ENCODE results near the gene FNTB. TPM values are rescaled to one million over a fixed set of nuclear protein-coding genes. Genes with fewer than 3 reads are reported as not detected.

FNTB gene
- total RNA-seq, 1 experiment from 2014 or later = 26.7 TPM

- no peak for TF ChIP-seq EZH2phosphoT487 (IDR thresholded peaks at IDR 0.05; ENCODE audit: borderline replicate concordance)
- TF ChIP-seq MAX (IDR thresholded peaks at IDR 0.05) = no peak
- TF ChIP-seq CEBPB (IDR thresholded peaks at IDR 0.05; ENCODE audit: low read depth) = no peak
- TF ChIP-seq YY1 (IDR thresholded peaks at IDR 0.05; ENCODE audit: extremely low read depth, insufficient replicate concordance, low read depth, low read length) = no peak
- TF ChIP-seq POLR2A (IDR thresholded peaks at IDR 0.05; ENCODE audit: borderline replicate concordance, extremely low read depth, insufficient read depth, insufficient read length) = no peak
- TF ChIP-seq SRF (IDR thresholded peaks at IDR 0.05; ENCODE audit: low read depth) = no peak
- TF ChIP-seq EZH2 (IDR thresholded peaks at IDR 0.05) = no peak
Observed at GRCh38 chr14:65024957-65025356, 38.3 kb downstream of the FNTB start (continued).

GRCh38 chr14:65025818-65026217 lies 39.1 kb downstream of the FNTB start:
- H3K79me2 ChIP-seq (ENCODE audit: insufficient read depth, low read length) = no peaks in the 10 kb centered on the region
- no TSS peak for BruUV-seq (replicated peaks)
- no peak overlapping the region for H2AFZ ChIP-seq (ENCODE audit: low read depth, low read length, poor library complexity, severe bottlenecking)
- H3K27me3 ChIP-seq (ENCODE audit: insufficient read depth, low read length) = no peaks in the 10 kb centered on the region
- DNase-seq (ENCODE audit: low read depth, low spot score) (no peak), ATAC-seq (no peak)
- no peak overlapping the region for H3K9ac ChIP-seq (ENCODE audit: low read length)
- H3K36me3 ChIP-seq (ENCODE audit: control insufficient read depth in 1 of 2, insufficient read depth in 2 of 2, low read length in 2 of 2) = peaks cover 8 to 24% of the 10 kb centered on the region in 2 experiments; a peak in 3 of 4 replicates
- H3K9me2 ChIP-seq (ENCODE audit: insufficient read depth) = no peaks in the 10 kb centered on the region
- no peak overlapping the region for H3K27ac ChIP-seq (ENCODE audit: low read depth, low read length)
- H3K4me3 ChIP-seq (replicated peaks in 1 of 2; ENCODE audit: low read depth in 1 of 2, low read length in 2 of 2) = no peak overlapping the region
- TF ChIP-seq, protein P1, sequence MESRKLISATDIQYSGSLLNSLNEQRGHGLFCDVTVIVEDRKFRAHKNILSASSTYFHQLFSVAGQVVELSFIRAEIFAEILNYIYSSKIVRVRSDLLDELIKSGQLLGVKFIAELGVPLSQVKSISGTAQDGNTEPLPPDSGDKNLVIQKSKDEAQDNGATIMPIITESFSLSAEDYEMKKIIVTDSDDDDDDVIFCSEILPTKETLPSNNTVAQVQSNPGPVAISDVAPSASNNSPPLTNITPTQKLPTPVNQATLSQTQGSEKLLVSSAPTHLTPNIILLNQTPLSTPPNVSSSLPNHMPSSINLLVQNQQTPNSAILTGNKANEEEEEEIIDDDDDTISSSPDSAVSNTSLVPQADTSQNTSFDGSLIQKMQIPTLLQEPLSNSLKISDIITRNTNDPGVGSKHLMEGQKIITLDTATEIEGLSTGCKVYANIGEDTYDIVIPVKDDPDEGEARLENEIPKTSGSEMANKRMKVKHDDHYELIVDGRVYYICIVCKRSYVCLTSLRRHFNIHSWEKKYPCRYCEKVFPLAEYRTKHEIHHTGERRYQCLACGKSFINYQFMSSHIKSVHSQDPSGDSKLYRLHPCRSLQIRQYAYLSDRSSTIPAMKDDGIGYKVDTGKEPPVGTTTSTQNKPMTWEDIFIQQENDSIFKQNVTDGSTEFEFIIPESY (IDR thresholded peaks at IDR 0.05; ENCODE audit: extremely low read depth, insufficient replicate concordance, low read length) = no peak
- TF ChIP-seq RAD21 (IDR thresholded peaks at IDR 0.05; ENCODE audit: low read depth) (no peak), EZH2phosphoT487 (IDR thresholded peaks at IDR 0.05; ENCODE audit: borderline replicate concordance) (no peak), SIN3A (IDR thresholded peaks at IDR 0.05; ENCODE audit: low read depth) (no peak), ZFX (IDR thresholded peaks at IDR 0.05) (no peak), POLR2AphosphoS5 (IDR thresholded peaks at IDR 0.05; ENCODE audit: low read depth, low read length) (no peak), REST (IDR thresholded peaks at IDR 0.05; ENCODE audit: low read depth) (no peak), JUND (IDR thresholded peaks at IDR 0.05) (no peak), EZH2 (IDR thresholded peaks at IDR 0.05) (no peak), SP1 (IDR thresholded peaks at IDR 0.05; ENCODE audit: low read depth) (no peak), YY1 (IDR thresholded peaks at IDR 0.05; ENCODE audit: extremely low read depth, insufficient replicate concordance, low read depth, low read length) (no peak), FOSL1 (IDR thresholded peaks at IDR 0.05; ENCODE audit: low read depth) (no peak), ELF1 (IDR thresholded peaks at IDR 0.05; ENCODE audit: borderline replicate concordance, low read depth) (no peak), EGR1 (IDR thresholded peaks at IDR 0.05; ENCODE audit: low read depth) (no peak), POLR2A (IDR thresholded peaks at IDR 0.05; ENCODE audit: borderline replicate concordance, extremely low read depth, insufficient read depth, insufficient read length) (no peak), TCF7L2 (IDR thresholded peaks at IDR 0.05; ENCODE audit: borderline replicate concordance, extremely low read depth, insufficient read depth, insufficient read length) (no peak), MAX (IDR thresholded peaks at IDR 0.05) (no peak), CBX3 (IDR thresholded peaks at IDR 0.05; ENCODE audit: low read depth) (no peak)
- TF ChIP-seq, protein P2, sequence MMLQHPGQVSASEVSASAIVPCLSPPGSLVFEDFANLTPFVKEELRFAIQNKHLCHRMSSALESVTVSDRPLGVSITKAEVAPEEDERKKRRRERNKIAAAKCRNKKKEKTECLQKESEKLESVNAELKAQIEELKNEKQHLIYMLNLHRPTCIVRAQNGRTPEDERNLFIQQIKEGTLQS (IDR thresholded peaks at IDR 0.05) = no peak
- POLR2A ChIA-PET = no interaction called here
- RAD21 ChIA-PET (ENCODE audit: low non-redundant PET in 1 of 2, low total read pairs in 2 of 2, uncharacterized antibody in 2 of 2, unreplicated experiment in 2 of 2) = no interaction called here
- CTCF ChIA-PET = no interaction called here
- no peaks in the 10 kb centered on the region for H3K9me3 ChIP-seq (ENCODE audit: control insufficient read depth in 1 of 2, insufficient read depth in 1 of 2, low read depth in 1 of 2, low read length in 2 of 2)
- H3K4me1 ChIP-seq (ENCODE audit: control insufficient read depth in 1 of 2, insufficient read depth in 2 of 2, low read length in 2 of 2) = no peaks in the 10 kb centered on the region
- intact Hi-C loops (cut with micrococcal nuclease) = no loop called here
- no peak overlapping the region for H3K4me2 ChIP-seq (ENCODE audit: low read length)
- no peaks in the 10 kb centered on the region for H4K20me1 ChIP-seq (ENCODE audit: insufficient read depth)
